ENCODE measurements around the gene TRMT6.

DNA sequence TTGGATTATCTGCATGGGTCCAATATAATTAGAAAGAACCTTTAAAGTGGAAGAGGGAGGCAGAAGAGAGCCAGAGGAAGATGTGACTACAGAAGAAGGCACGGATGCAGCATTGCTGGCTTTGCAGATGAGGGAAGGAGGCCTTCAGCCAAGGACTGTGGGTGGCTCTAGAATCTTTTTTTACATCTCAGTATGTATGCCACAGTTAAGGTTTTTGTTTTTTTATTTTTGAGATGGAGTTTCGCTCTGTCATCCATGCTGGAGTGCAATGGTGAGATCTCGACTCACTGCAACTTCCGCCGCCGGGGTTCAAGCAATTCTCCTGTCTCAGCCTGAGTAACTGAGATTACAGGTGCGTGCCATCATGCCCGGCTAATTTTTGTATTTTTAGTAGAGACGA lies 49.5 kb upstream of the TRMT6 start:
- no peak for TF ChIP-seq RAD21 (conservative IDR thresholded peaks at IDR 0.05 in 1 of 2, IDR thresholded peaks at IDR 0.05 in 1 of 2)
- no peak for TF ChIP-seq POLR2A (IDR thresholded peaks at IDR 0.05; ENCODE audit: low read length)
- TF ChIP-seq CHD2 (IDR thresholded peaks at IDR 0.05; ENCODE audit: low read length, partially characterized antibody), result no peak
- TF ChIP-seq, protein P1, sequence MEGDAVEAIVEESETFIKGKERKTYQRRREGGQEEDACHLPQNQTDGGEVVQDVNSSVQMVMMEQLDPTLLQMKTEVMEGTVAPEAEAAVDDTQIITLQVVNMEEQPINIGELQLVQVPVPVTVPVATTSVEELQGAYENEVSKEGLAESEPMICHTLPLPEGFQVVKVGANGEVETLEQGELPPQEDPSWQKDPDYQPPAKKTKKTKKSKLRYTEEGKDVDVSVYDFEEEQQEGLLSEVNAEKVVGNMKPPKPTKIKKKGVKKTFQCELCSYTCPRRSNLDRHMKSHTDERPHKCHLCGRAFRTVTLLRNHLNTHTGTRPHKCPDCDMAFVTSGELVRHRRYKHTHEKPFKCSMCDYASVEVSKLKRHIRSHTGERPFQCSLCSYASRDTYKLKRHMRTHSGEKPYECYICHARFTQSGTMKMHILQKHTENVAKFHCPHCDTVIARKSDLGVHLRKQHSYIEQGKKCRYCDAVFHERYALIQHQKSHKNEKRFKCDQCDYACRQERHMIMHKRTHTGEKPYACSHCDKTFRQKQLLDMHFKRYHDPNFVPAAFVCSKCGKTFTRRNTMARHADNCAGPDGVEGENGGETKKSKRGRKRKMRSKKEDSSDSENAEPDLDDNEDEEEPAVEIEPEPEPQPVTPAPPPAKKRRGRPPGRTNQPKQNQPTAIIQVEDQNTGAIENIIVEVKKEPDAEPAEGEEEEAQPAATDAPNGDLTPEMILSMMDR (IDR thresholded peaks at IDR 0.05), result no peak
- no peak for TF ChIP-seq POLR2AphosphoS2 (conservative IDR thresholded peaks at IDR 0.05; ENCODE audit: low read length)
- TF ChIP-seq HDAC2 (IDR thresholded peaks at IDR 0.05), result no peak
- TF ChIP-seq SMC3 (IDR thresholded peaks at IDR 0.05), result no peak

Measured in A549 (cell line).